ENCODE results near the gene ASPN. TPM values are rescaled to one million over a fixed set of nuclear protein-coding genes. Genes with fewer than 3 reads are reported as not detected.

The ASPN gene
- total RNA-seq, 1 donor from 2014 or later = not detected

DNA sequence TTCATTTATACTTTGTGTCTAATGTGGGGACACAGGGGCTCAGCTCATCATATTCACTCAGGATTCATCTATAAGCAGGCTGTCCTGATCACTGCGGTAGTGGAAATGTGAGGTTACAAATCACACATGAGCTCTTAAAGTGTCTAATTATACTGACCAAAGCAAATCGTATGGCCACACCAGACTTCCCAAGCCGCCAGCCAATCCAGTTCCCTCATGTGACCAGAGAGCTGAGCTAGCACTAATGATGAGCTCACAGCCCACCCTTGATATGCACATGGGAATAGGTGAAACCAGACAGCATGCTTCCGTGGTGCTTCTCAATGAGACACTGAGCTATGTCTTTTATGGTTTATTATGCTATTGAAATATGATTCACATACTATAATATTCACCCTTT, 35.9 kb upstream of the ASPN start:
- H3K27ac Mint-ChIP-seq = no peak overlapping the region
- no peaks in the 10 kb centered on the region for H3K4me1 Mint-ChIP-seq
- intact Hi-C loops (cut with micrococcal nuclease) = no loop called here
- ChIA-PET POLR2A (no interaction called here), CTCF (no interaction called here)
- H3K9me3 Mint-ChIP-seq = no peaks in the 10 kb centered on the region
- ATAC-seq (ENCODE audit: low read depth) = no peak
- H3K36me3 Mint-ChIP-seq (ENCODE audit: low read depth) = no peaks in the 10 kb centered on the region
- DNase-seq = no peak
- no peaks in the 10 kb centered on the region for H3K27me3 Mint-ChIP-seq
- H3K4me3 Mint-ChIP-seq = no peak overlapping the region
- TF ChIP-seq, protein P1, sequence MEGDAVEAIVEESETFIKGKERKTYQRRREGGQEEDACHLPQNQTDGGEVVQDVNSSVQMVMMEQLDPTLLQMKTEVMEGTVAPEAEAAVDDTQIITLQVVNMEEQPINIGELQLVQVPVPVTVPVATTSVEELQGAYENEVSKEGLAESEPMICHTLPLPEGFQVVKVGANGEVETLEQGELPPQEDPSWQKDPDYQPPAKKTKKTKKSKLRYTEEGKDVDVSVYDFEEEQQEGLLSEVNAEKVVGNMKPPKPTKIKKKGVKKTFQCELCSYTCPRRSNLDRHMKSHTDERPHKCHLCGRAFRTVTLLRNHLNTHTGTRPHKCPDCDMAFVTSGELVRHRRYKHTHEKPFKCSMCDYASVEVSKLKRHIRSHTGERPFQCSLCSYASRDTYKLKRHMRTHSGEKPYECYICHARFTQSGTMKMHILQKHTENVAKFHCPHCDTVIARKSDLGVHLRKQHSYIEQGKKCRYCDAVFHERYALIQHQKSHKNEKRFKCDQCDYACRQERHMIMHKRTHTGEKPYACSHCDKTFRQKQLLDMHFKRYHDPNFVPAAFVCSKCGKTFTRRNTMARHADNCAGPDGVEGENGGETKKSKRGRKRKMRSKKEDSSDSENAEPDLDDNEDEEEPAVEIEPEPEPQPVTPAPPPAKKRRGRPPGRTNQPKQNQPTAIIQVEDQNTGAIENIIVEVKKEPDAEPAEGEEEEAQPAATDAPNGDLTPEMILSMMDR (IDR thresholded peaks at IDR 0.05) = no peak

DNA sequence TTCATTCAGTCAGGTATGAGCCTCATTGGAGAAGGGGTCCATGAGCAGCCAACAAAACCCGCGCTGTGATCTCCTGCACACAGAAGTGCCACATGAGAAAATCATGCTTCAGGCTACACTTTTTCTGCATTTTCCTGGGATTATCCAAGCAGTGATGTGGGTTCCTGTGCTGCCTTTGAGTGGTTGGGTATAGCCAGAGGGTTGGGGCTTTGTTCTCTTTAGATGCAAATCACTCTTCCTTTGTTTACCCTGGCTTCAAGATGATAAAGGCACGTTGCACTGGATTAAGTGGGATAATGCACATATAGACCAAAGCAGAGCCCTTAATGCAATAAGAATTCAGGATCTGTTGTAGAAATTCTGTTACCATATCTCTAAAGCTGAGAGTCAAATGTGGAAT, 34.7 kb upstream of the ASPN start:
- no peaks in the 10 kb centered on the region for H3K4me1 Mint-ChIP-seq
- TF ChIP-seq, protein P1 (IDR thresholded peaks at IDR 0.05) = no peak
- POLR2A ChIA-PET = no interaction called here
- CTCF ChIA-PET = no interaction called here
- no peak overlapping the region for H3K4me3 Mint-ChIP-seq
- H3K27ac Mint-ChIP-seq = no peak overlapping the region
- no peaks in the 10 kb centered on the region for H3K36me3 Mint-ChIP-seq (ENCODE audit: low read depth)
- ATAC-seq (ENCODE audit: low read depth) (no peak), DNase-seq (no peak)
- intact Hi-C loops (cut with micrococcal nuclease) = no loop called here
- H3K27me3 Mint-ChIP-seq = no peaks in the 10 kb centered on the region
- no peaks in the 10 kb centered on the region for H3K9me3 Mint-ChIP-seq

DNA sequence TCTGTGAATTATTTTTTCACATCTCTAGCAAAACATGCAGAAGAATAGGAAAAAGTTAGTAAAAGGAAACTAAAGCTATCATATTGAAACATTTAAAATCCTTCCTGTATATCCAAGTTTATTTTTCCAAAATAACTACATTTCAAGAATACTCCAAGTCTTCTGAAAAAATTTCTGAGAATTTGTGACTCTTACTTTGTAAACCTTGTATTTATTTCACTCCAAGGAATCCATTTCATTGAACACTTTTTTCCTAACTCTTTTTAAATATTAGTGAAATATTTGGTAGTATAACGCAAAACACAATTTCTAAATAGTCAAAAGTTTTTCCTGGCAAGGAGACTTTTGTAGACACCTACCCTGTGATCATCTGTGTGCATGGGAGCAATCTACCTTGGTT, 34.2 kb upstream of the ASPN start:
- ChIA-PET POLR2A (no interaction called here), CTCF (no interaction called here)
- no peaks in the 10 kb centered on the region for H3K4me1 Mint-ChIP-seq
- TF ChIP-seq, protein P1 (IDR thresholded peaks at IDR 0.05) = no peak
- H3K27ac Mint-ChIP-seq = no peak overlapping the region
- intact Hi-C loops (cut with micrococcal nuclease) = no loop called here
- no peaks in the 10 kb centered on the region for H3K36me3 Mint-ChIP-seq (ENCODE audit: low read depth)
- H3K4me3 Mint-ChIP-seq = no peak overlapping the region
- H3K27me3 Mint-ChIP-seq = no peaks in the 10 kb centered on the region
- no peaks in the 10 kb centered on the region for H3K9me3 Mint-ChIP-seq
- DNase-seq (no peak), ATAC-seq (ENCODE audit: low read depth) (no peak)

DNA sequence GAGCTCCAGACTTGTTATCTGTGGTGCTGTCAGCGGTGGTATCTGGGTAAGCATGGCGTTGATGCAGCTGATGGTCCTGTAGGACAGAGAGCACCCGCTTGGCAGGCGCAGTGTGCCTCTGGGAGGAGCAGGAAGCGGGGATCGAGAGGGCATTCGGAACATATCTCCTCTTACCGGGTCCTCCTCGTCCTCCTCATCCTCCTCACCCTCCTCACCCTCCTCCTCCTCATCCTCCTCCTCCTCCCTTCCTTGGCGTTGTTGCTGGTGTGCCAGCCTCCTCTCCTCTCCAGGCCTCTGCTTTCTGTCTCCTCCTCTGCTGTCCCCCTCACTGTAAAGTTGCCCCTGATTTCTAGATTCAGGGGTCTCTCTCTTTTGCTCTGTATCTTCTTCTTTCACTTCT, 32.3 kb upstream of the ASPN start:
- DNase-seq (no peak), ATAC-seq (ENCODE audit: low read depth) (no peak)
- no peaks in the 10 kb centered on the region for H3K27me3 Mint-ChIP-seq
- no peak overlapping the region for H3K4me3 Mint-ChIP-seq
- intact Hi-C loops (cut with micrococcal nuclease) = no loop called here
- H3K9me3 Mint-ChIP-seq = no peaks in the 10 kb centered on the region
- no peaks in the 10 kb centered on the region for H3K36me3 Mint-ChIP-seq (ENCODE audit: low read depth)
- H3K4me1 Mint-ChIP-seq = peaks cover 7% of the 10 kb centered on the region
- ChIA-PET CTCF (no interaction called here), POLR2A (no interaction called here)
- TF ChIP-seq, protein P1 (IDR thresholded peaks at IDR 0.05) = no peak
- no peak overlapping the region for H3K27ac Mint-ChIP-seq

DNA sequence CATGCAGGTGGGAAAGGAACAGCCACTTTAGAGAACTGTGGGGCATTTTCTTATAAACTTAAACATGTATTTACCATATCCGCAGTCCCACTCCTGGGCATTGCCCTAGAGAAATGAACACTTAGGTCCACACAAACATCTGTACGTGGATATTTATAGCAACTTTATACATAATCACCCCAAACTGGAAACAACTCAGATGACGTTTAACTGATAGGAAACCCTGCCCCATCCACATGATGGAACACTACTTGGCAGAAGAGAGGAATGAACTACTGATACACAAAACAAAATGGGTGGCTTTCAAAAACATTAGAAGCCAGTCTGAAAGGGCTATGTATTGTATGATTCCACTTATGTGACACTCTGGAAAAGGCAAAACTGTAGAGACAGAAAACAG, 31.0 kb upstream of the ASPN start:
- no peaks in the 10 kb centered on the region for H3K9me3 Mint-ChIP-seq
- no peaks in the 10 kb centered on the region for H3K36me3 Mint-ChIP-seq (ENCODE audit: low read depth)
- no peaks in the 10 kb centered on the region for H3K27me3 Mint-ChIP-seq
- TF ChIP-seq, protein P1 (IDR thresholded peaks at IDR 0.05) = no peak
- ChIA-PET POLR2A (no interaction called here), CTCF (no interaction called here)
- H3K4me3 Mint-ChIP-seq = no peak overlapping the region
- peaks cover 7% of the 10 kb centered on the region for H3K4me1 Mint-ChIP-seq
- ATAC-seq (ENCODE audit: low read depth) (no peak), DNase-seq (no peak)
- intact Hi-C loops (cut with micrococcal nuclease) = no loop called here
- no peak overlapping the region for H3K27ac Mint-ChIP-seq

Data from activated B cell treated with CpG ODN at 0.5 μM for 24 hours (primary cell).